Uterus (tissue), 2 donors: ENCODE data around the gene FNIP2.

Source experiments
- CTCF ChIP-seq, 4 experiments: fragments of 200-600 bp in 2 of 4; fragments of 450-650 bp in 2 of 4; sonication (generic) in 2 of 4; IDR thresholded peaks; one replicate each; pipeline ENCODE4 v1.5.1; 2016 to 2019; ENCODE audit warnings: antibody characterized with exemption in 4 of 4, mild to moderate bottlenecking in 2 of 4, moderate library complexity in 1 of 4
- POLR2A ChIP-seq, 2 donors: fragments of 450-650 bp; IDR thresholded peaks; one replicate each; pipeline ENCODE4 v1.6.1; 2016; ENCODE audit warnings: antibody characterized with exemption in 2 of 2, mild to moderate bottlenecking in 1 of 2, moderate library complexity in 1 of 2

GRCh38 chr4:158895797-158896576, 127.2 kb downstream of the FNIP2 start:
- no peak for TF ChIP-seq CTCF (IDR thresholded peaks at IDR 0.05)
- no peak for TF ChIP-seq POLR2A (IDR thresholded peaks at IDR 0.05)
